NB4 (cell line): ENCODE measurements around the gene BCL3.

Source experiments
- DNase-seq: peaks from one replicate; pipeline ENCODE4 v3.0.0; 2010; ENCODE audit warnings: low read depth
- H3K4me3 ChIP-seq: one replicate; pipeline ENCODE4 v1.5.1; 2011; ENCODE audit warnings: mild to moderate bottlenecking, low read depth, low read length, moderate library complexity
- CTCF ChIP-seq: IDR thresholded peaks from one replicate; pipeline ENCODE4 v1.5.1; 2012; ENCODE audit warnings: low read depth, low read length
- MAX ChIP-seq: IDR thresholded peaks from 2 replicates; pipeline ENCODE4 v1.6.1; 2011; ENCODE audit warnings: low read depth, low read length
- MYC ChIP-seq: IDR thresholded peaks from 2 replicates; pipeline ENCODE4 v1.6.1; 2011; ENCODE audit warnings: low read depth, low read length
- POLR2A ChIP-seq: IDR thresholded peaks from 2 replicates; pipeline ENCODE4 v1.6.1; 2011; ENCODE audit warnings: mild to moderate bottlenecking; ENCODE audit not compliant: insufficient read length; ENCODE audit errors: extremely low read depth

Gene BCL3

DNA sequence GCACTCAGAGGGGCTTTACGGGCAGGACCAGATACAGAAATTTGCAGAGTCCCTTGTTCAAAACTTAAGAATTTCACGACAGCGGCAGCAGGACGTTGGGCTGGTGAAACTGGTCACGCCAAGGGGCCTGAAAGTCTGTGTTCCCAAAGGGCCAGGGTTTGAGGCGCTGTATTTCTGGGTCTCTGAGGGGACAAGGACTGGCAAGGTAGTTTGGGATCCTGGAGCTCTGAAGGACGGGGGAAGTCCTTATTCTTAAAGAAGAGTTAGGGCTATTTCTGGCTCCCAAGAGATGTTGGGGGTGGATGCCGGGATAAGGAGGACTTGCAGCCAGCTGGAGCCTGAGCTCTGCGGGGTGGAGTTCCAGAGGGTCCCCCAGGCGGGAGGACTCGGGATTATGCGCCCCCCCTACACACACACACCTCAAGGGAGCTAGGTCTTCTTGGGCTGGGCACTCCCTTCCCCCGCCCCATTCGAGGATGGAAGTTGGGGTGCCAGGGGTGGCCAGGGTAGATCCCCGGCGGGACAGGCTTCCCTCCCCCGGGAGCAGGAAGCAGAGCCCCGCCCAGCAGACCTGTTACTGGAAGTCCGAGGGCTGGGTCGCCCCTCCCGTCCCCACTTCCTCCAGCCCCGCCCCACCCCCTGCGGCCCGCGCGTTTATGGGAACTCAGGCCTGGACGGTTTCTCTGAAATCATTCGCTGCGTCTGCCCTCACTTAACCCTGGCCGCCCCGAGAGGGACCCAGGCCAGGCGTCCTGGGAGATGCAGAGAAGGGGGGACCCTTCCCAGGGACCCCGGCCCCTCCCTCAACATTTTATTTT, 5.6 kb downstream of the BCL3 start:
- H3K4me3 ChIP-seq = peak overlapping the region; percentile 43
- no peak for TF ChIP-seq POLR2A
- TF ChIP-seq MAX = no peak
- TF ChIP-seq MYC = no peak
- no peak for TF ChIP-seq CTCF
- peak; percentile 79 for DNase-seq

GRCh38 chr19:44754750-44755080, 6.2 kb downstream of the BCL3 start:
- DNase-seq = no peak
- H3K4me3 ChIP-seq = no peak overlapping the region
- TF ChIP-seq CTCF = no peak
- TF ChIP-seq MAX = no peak
- no peak for TF ChIP-seq MYC
- TF ChIP-seq POLR2A = no peak

- DNase-seq = no peak
- no peak for TF ChIP-seq MAX
- no peak for TF ChIP-seq MYC
- no peak for TF ChIP-seq CTCF
- TF ChIP-seq POLR2A = no peak
- no peak overlapping the region for H3K4me3 ChIP-seq
Measured at GRCh38 chr19:44755219-44755618, 6.7 kb downstream of the BCL3 start.

- H3K4me3 ChIP-seq = no peak overlapping the region
- TF ChIP-seq POLR2A (no peak), CTCF (no peak), MAX (no peak), MYC (no peak)
- DNase-seq = no peak
Measured at GRCh38 chr19:44756089-44756562, 7.6 kb downstream of the BCL3 start.

DNA sequence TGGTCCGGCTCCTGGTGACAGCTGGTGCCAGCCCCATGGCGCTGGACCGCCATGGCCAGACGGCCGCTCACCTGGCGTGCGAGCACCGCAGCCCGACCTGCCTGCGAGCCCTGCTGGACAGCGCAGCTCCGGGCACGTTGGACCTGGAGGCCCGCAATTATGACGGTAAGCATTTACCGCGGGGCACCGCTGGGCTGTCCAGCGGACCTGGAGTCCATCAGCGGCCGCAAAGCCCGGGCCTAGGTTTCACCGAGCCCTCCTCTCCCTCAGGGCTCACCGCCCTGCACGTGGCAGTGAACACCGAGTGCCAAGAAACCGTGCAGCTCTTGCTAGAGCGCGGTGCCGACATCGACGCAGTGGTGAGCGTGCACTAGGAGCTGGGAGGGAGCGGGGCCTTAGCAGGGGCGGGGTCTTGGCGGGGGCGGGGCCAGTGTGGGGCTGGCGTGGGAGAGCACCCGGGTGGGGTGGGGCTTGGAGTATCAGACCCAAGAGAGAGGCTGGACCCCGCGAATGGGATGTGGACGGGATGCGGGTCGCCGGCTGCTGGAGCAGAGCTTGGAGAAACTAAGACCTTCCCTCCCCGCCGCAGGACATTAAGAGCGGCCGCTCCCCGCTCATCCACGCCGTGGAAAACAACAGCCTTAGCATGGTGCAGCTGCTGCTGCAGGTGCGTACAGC, 8.7 kb downstream of the BCL3 start:
- no peak for DNase-seq
- H3K4me3 ChIP-seq = no peak overlapping the region
- TF ChIP-seq MYC (no peak), MAX (no peak), POLR2A (no peak), CTCF (no peak)
